COR-L47 (cell line): ENCODE measurements around the gene CGB7.

ENCODE experiments used
- DNase-seq: peaks from one replicate; lab custom pipeline; 2025; lab: John Stamatoyannopoulos, UW

CGB7 gene

GRCh38 chr19:49016067-49016839 is 41.3 kb downstream of the CGB7 start:
- DNase-seq, result no peak

GRCh38 chr19:49014870-49015255 is 42.7 kb downstream of the CGB7 start:
- no peak for DNase-seq

GRCh38 chr19:49014123-49014869 is 43.3 kb downstream of the CGB7 start:
- DNase-seq, result no peak

- no peak for DNase-seq
These were observed 46.4 kb downstream of the CGB7 start for GRCh38 chr19:49011194-49011593.

GRCh38 chr19:49010453-49010852 is 47.1 kb downstream of the CGB7 start:
- DNase-seq, result no peak

GRCh38 chr19:49009828-49010227 is 47.7 kb downstream of the CGB7 start:
- no peak for DNase-seq

- DNase-seq, result no peak
These were observed 50.6 kb downstream of the CGB7 start for GRCh38 chr19:49006905-49007304.

- no peak for DNase-seq
These were observed 52.5 kb downstream of the CGB7 start for GRCh38 chr19:49004964-49005614.
